H9 (cell line): ENCODE data around the gene ETV6. TPM values are rescaled to one million over a fixed set of nuclear protein-coding genes. Genes with fewer than 3 reads are reported as not detected.

Experiments used
- DNase-seq: peaks from one replicate; pipeline ENCODE4 v3.0.0-alpha.2; 2017
- H2AFZ ChIP-seq: one replicate; pipeline ENCODE4 v1.6.1; 2013; ENCODE audit warnings: mild to moderate bottlenecking, low read length, control low read depth, moderate library complexity
- H2AK5ac ChIP-seq: 2 replicates; pipeline ENCODE4 v1.6.1; 2013; ENCODE audit warnings: low read length, control low read depth, mixed read lengths; ENCODE audit not compliant: insufficient read length
- H2BK120ac ChIP-seq: one replicate; pipeline ENCODE4 v1.6.1; 2013; ENCODE audit warnings: low read depth, mild to moderate bottlenecking, low read length, control low read depth, inconsistent platforms; ENCODE audit not compliant: poor library complexity, severe bottlenecking
- H2BK12ac ChIP-seq: 2 replicates; pipeline ENCODE4 v1.6.1; 2013; ENCODE audit warnings: low read length, control low read depth, mixed read lengths, low read depth; ENCODE audit not compliant: insufficient read length
- H2BK15ac ChIP-seq: 2 replicates; pipeline ENCODE4 v1.6.1; 2013; ENCODE audit warnings: low read depth, low read length, control low read depth
- H2BK20ac ChIP-seq: one replicate; pipeline ENCODE4 v1.6.1; 2013; ENCODE audit warnings: low read depth, mild to moderate bottlenecking, low read length, control low read depth, inconsistent platforms; ENCODE audit not compliant: poor library complexity, severe bottlenecking
- H2BK5ac ChIP-seq: 2 replicates; pipeline ENCODE4 v1.6.1; 2013; ENCODE audit warnings: low read length, control low read depth, mixed read lengths; ENCODE audit not compliant: insufficient read length
- H3K14ac ChIP-seq: 2 replicates; pipeline ENCODE4 v1.6.1; 2013; ENCODE audit warnings: low read length, control low read depth; ENCODE audit not compliant: insufficient read depth
- H3K18ac ChIP-seq: 2 replicates; pipeline ENCODE4 v1.6.1; 2013; ENCODE audit warnings: low read depth, mild to moderate bottlenecking, mixed read lengths, low read length, control low read depth; ENCODE audit not compliant: insufficient read length
- H3K23ac ChIP-seq: 2 replicates; pipeline ENCODE4 v1.6.1; 2013; ENCODE audit warnings: low read length, control low read depth, mixed read lengths, low read depth; ENCODE audit not compliant: insufficient read length
- H3K23me2 ChIP-seq: 2 replicates; pipeline ENCODE4 v1.6.1; 2013; ENCODE audit warnings: low read depth, mild to moderate bottlenecking, mixed read lengths, low read length, control low read depth; ENCODE audit not compliant: insufficient read length, poor library complexity, severe bottlenecking
- H3K27ac ChIP-seq: 2 replicates; pipeline ENCODE4 v1.5.1; 2013; ENCODE audit warnings: low read length, control low read depth, mixed read lengths, low read depth; ENCODE audit not compliant: insufficient read length
- H3K27me3 ChIP-seq: 2 replicates; pipeline ENCODE4 v1.6.1; 2013; ENCODE audit warnings: low read length, control low read depth, inconsistent platforms; ENCODE audit not compliant: insufficient read depth
- H3K4ac ChIP-seq: 2 replicates; pipeline ENCODE4 v1.6.1; 2013; ENCODE audit warnings: low read depth, mild to moderate bottlenecking, control low read depth, inconsistent platforms, low read length, moderate library complexity
- H3K4me1 ChIP-seq: 2 replicates; pipeline ENCODE4 v1.6.1; 2013; ENCODE audit warnings: low read length, control low read depth, inconsistent platforms; ENCODE audit not compliant: insufficient read depth
- H3K4me2 ChIP-seq: 2 replicates; pipeline ENCODE4 v1.6.1; 2013; ENCODE audit warnings: low read length, control low read depth, mixed read lengths; ENCODE audit not compliant: insufficient read length, insufficient read depth
- H3K56ac ChIP-seq: 2 replicates; pipeline ENCODE4 v1.6.1; 2013; ENCODE audit warnings: low read depth, mild to moderate bottlenecking, mixed read lengths, low read length, control low read depth; ENCODE audit not compliant: insufficient read length
- H3K79me1 ChIP-seq: 2 replicates; pipeline ENCODE4 v1.6.1; 2013; ENCODE audit warnings: low read depth, mild to moderate bottlenecking, moderate library complexity, low read length, control low read depth, inconsistent platforms; ENCODE audit not compliant: insufficient read depth, poor library complexity, severe bottlenecking
- H3K79me2 ChIP-seq: 2 replicates; pipeline ENCODE4 v1.6.1; 2013; ENCODE audit warnings: low read length, control low read depth, inconsistent platforms; ENCODE audit not compliant: insufficient read depth
- H3K9ac ChIP-seq: 2 replicates; pipeline ENCODE4 v1.6.1; 2013; ENCODE audit warnings: low read length, control low read depth, mixed read lengths; ENCODE audit not compliant: insufficient read length; ENCODE audit errors: extremely low read depth
- H3K9me3 ChIP-seq: one replicate; pipeline ENCODE4 v1.6.1; 2013; ENCODE audit warnings: low read depth, low read length, inconsistent platforms; ENCODE audit not compliant: control insufficient read depth
- H3T11ph ChIP-seq: one replicate; pipeline ENCODE4 v1.6.1; 2013; ENCODE audit warnings: mild to moderate bottlenecking, low read length, control low read depth, inconsistent platforms
- H4K20me1 ChIP-seq: one replicate; pipeline ENCODE4 v1.6.1; 2013; ENCODE audit not compliant: control insufficient read depth, insufficient read length, insufficient read depth
- H4K5ac ChIP-seq: 2 replicates; pipeline ENCODE4 v1.6.1; 2013; ENCODE audit warnings: low read depth, mild to moderate bottlenecking, mixed read lengths, low read length, control low read depth; ENCODE audit not compliant: insufficient read length
- H4K8ac ChIP-seq: replicated peaks from 2 replicates; pipeline ENCODE4 v1.6.1; 2013; ENCODE audit warnings: low read length, control low read depth, mixed read lengths, low read depth; ENCODE audit not compliant: insufficient read length
- H4K91ac ChIP-seq: 2 replicates; pipeline ENCODE4 v1.6.1; 2013; ENCODE audit warnings: low read depth, mild to moderate bottlenecking, moderate library complexity, mixed read lengths, low read length, control low read depth; ENCODE audit not compliant: insufficient read length
- H3K27ac Mint-ChIP-seq, 3 experiments: 2 replicates in 2 of 3; 3 replicates in 1 of 3; pipeline ENCODE4 v1.8.0; 2020 to 2021; ENCODE audit warnings: mixed read lengths in 3 of 3, mild to moderate bottlenecking in 1 of 3, moderate library complexity in 1 of 3
- H3K27me3 Mint-ChIP-seq: 2 replicates; pipeline ENCODE4 v1.8.0; 2021; ENCODE audit warnings: low read depth, mild to moderate bottlenecking, moderate library complexity, mixed read lengths
- H3K36me3 Mint-ChIP-seq, 3 experiments: 2 replicates in 2 of 3; 3 replicates in 1 of 3; pipeline ENCODE4 v1.8.0; 2020 to 2021; ENCODE audit warnings: low read depth in 3 of 3, mixed read lengths in 3 of 3; ENCODE audit not compliant: insufficient read depth in 1 of 3
- H3K4me1 Mint-ChIP-seq, 2 experiments: 2 replicates each; pipeline ENCODE4 v1.8.0; 2020; ENCODE audit warnings: mixed read lengths in 2 of 2
- H3K4me3 Mint-ChIP-seq, 2 experiments: 2 replicates in 1 of 2; 3 replicates in 1 of 2; pipeline ENCODE4 v1.8.0; 2020 to 2021; ENCODE audit warnings: mild to moderate bottlenecking in 2 of 2, mixed read lengths in 2 of 2, moderate library complexity in 1 of 2
- H3K9me3 Mint-ChIP-seq, 2 experiments: 2 replicates in 1 of 2; 3 replicates in 1 of 2; pipeline ENCODE4 v1.8.0; 2020; ENCODE audit warnings: mild to moderate bottlenecking in 2 of 2, mixed read lengths in 2 of 2, moderate library complexity in 1 of 2
- CTCF ChIP-seq: fragments of 200-600 bp; sonication (generic); conservative IDR thresholded peaks from 3 replicates; pipeline ENCODE4 v1.8.0; 2021; ENCODE audit warnings: antibody characterized with exemption, mild to moderate bottlenecking
- WGBS: extraction: QIAGEN DNeasy Blood & Tissue Kit; methylation state at CpG from one replicate; pipeline ENCODE4 v1.1.7; 2013; ENCODE audit warnings: missing lambda C conversion rate, low lambda C conversion rate, mixed read lengths; ENCODE audit not compliant: insufficient read length; ENCODE audit errors: extremely low coverage; 5-methylcytosine and 5-hydroxymethylcytosine counted together
- total RNA-seq: library from RNA; stranded (reverse); gene quantifications from 2 replicates; pipeline ENCODE4 v1.2.1, GENCODE V29; 2021

ETV6 gene
- total RNA-seq, 1 experiment from 2014 or later, result 28.7 TPM

DNA sequence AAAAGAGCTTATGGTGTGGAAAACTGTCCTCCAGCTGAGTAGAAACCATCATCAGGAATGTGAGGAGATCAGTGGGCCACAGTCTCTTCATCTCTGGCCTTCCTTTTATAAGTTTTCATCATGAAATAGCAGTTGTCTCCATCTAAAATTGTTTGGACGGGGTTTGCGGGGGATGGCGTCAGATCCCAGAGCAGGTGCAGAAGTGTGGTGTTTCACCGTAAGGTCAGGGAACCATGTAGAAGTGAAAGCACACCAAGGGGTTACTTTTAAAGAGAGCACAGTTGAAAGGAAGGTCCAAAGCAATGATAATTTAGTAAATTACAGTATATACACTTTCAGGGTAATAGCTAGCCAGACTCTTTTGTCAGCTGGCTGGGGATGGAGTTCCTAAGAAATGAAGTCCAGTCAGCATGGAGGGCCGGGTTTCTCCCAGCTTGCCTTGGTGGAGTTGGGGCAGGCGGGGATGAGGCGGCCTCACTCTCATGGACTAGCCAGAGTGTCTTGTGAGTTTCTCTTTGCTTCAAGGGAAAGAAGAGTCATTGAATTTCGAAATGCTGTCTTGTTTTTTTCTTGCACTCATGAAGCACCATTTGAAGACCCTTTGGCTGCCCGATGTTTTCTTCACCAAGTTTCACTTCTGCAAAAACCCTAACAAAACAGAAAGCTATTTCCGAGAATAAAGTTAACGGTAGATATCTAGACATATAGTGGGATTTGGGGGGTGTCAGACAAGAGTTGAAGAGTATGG is 100.6 kb downstream of the ETV6 start:
- Histone ChIP-seq H3K23me2 (no peaks in the 10 kb centered on the region), H2BK15ac (no peak overlapping the region), H2AFZ (no peak overlapping the region), H4K8ac (no peak overlapping the region), H3K4me1 (peaks cover 16% of the 10 kb centered on the region; the same call in 1 of the 2 replicates), H3K79me2 (0 out of 2 replicates have a peak, but pooled peaks cover 2% of the 10 kb centered on the region), H2BK12ac (no peak overlapping the region), H2BK5ac (no peak overlapping the region), H2BK120ac (no peak overlapping the region), H3K23ac (no peak overlapping the region), H3K14ac (no peak overlapping the region), H2AK5ac (no peak overlapping the region), H4K91ac (no peak overlapping the region), H3T11ph (no peak overlapping the region), H3K27ac (no peak overlapping the region), H4K5ac (no peak overlapping the region), H3K79me1 (no peaks in the 10 kb centered on the region), H3K56ac (no peak overlapping the region), H3K4ac (no peak overlapping the region), H3K4me2 (no peak overlapping the region), H3K9me3 (no peaks in the 10 kb centered on the region), H3K27me3 (no peaks in the 10 kb centered on the region), H4K20me1 (no peaks in the 10 kb centered on the region), H3K18ac (no peak overlapping the region), H3K9ac (no peak overlapping the region), H2BK20ac (no peak overlapping the region)
- no peaks in the 10 kb centered on the region for H3K27me3 Mint-ChIP-seq
- peaks cover 37 to 39% of the 10 kb centered on the region in 2 experiments for H3K4me1 Mint-ChIP-seq
- H3K9me3 Mint-ChIP-seq, result no peaks in the 10 kb centered on the region
- WGBS, result no CpG with 5 or more reads among the region's 11 CpGs
- no peak overlapping the region for H3K27ac Mint-ChIP-seq
- TF ChIP-seq CTCF, result no peak
- H3K4me3 Mint-ChIP-seq, result no peak overlapping the region
- no peak for DNase-seq
- H3K36me3 Mint-ChIP-seq, result peaks cover 0 to 4% (median 4%) of the 10 kb centered on the region in 3 experiments; a peak in 1 of 7 replicates
